Measurements from ENCODE around the gene TEX2. TPM values are rescaled to one million over a fixed set of nuclear protein-coding genes. Genes with fewer than 3 reads are reported as not detected.

Gene TEX2
- total and polyA plus RNA-seq, 2 of the 13 experiments (the other 11 are each of a cell fraction or from before 2014, with no cell fraction given): 21.4 to 37.7 TPM

- no peak for TF ChIP-seq ZBTB49 (CRISPR knock-in tag; IDR thresholded peaks at IDR 0.05; ENCODE audit: borderline replicate concordance)
- TF ChIP-seq FOXK2 (IDR thresholded peaks at IDR 0.05): no peak
- no peak for TF ChIP-seq TBP (CRISPR knock-in tag; IDR thresholded peaks at IDR 0.05)
- 0 out of 2 replicates have a peak, but pooled peaks have one; percentile 33 for TF ChIP-seq ZNF7 (CRISPR knock-in tag; IDR thresholded peaks at IDR 0.05)
- TF ChIP-seq ZNF12 (CRISPR knock-in tag; IDR thresholded peaks at IDR 0.05): peak; percentile 50; the same call in 1 of the 2 replicates
- TF ChIP-seq ZNF121 (CRISPR knock-in tag; IDR thresholded peaks at IDR 0.05): peak; percentile 77
- TF ChIP-seq PBX3 (CRISPR knock-in tag; IDR thresholded peaks at IDR 0.05; ENCODE audit: borderline replicate concordance): no peak
- TF ChIP-seq E2F2 (CRISPR knock-in tag; IDR thresholded peaks at IDR 0.05; ENCODE audit: borderline replicate concordance): no peak
- TF ChIP-seq ZNF879 (CRISPR knock-in tag; IDR thresholded peaks at IDR 0.05): no peak
- TF ChIP-seq ZNF790 (CRISPR knock-in tag; IDR thresholded peaks at IDR 0.05; ENCODE audit: borderline replicate concordance): no peak
- TF ChIP-seq SOX13 (IDR thresholded peaks at IDR 0.05): no peak
- TF ChIP-seq SOX13 (CRISPR knock-in tag; conservative IDR thresholded peaks at IDR 0.05 in 1 of 2, IDR thresholded peaks at IDR 0.05 in 1 of 2): peak in 1 of 2 experiments; percentile 68; a peak in 2 of 4 replicates
- TF ChIP-seq ZNF660 (CRISPR knock-in tag; IDR thresholded peaks at IDR 0.05; ENCODE audit: borderline replicate concordance, low read depth): no peak; the same call in 1 of the 2 replicates
- no peak for TF ChIP-seq ZNF224 (CRISPR knock-in tag; IDR thresholded peaks at IDR 0.05)
- no peak for TF ChIP-seq HNF4G (IDR thresholded peaks at IDR 0.05; ENCODE audit: borderline replicate concordance, low read depth, low read length)
- TF ChIP-seq HNF4G (CRISPR knock-in tag; IDR thresholded peaks at IDR 0.05; ENCODE audit: borderline replicate concordance, low read depth): peak; percentile 72; the same call in 1 of the 2 replicates
- peak; percentile 74; the same call in 1 of the 2 replicates for TF ChIP-seq ZNF317 (CRISPR knock-in tag; IDR thresholded peaks at IDR 0.05)
- TF ChIP-seq TCF12 (IDR thresholded peaks at IDR 0.05): no peak
- TF ChIP-seq TCF12 (CRISPR knock-in tag; IDR thresholded peaks at IDR 0.05): no peak
- no peak for TF ChIP-seq SYNCRIP (IDR thresholded peaks at IDR 0.05; ENCODE audit: insufficient read depth, low read depth, low read length)
- TF ChIP-seq HOXD1 (CRISPR knock-in tag; IDR thresholded peaks at IDR 0.05): no peak; the same call in 1 of the 2 replicates
- TF ChIP-seq ZSCAN29 (CRISPR knock-in tag; conservative IDR thresholded peaks at IDR 0.05): peak; percentile 74; the same call in 1 of the 2 replicates
- TF ChIP-seq ZNF567 (CRISPR knock-in tag; IDR thresholded peaks at IDR 0.05; ENCODE audit: borderline replicate concordance): 0 out of 2 replicates have a peak, but pooled peaks have one; percentile 85
- 0 out of 2 replicates have a peak, but pooled peaks have one; percentile 21 for TF ChIP-seq CHD2 (IDR thresholded peaks at IDR 0.05; ENCODE audit: low read depth, low read length)
- 0 out of 2 replicates have a peak, but pooled peaks have one; percentile 51 for TF ChIP-seq JUND (CRISPR knock-in tag; IDR thresholded peaks at IDR 0.05)
- TF ChIP-seq NRL (CRISPR knock-in tag; IDR thresholded peaks at IDR 0.05; ENCODE audit: borderline replicate concordance): peak; percentile 52; the same call in 1 of the 2 replicates
These were observed 107.1 kb downstream of the TEX2 start (continued) for GRCh38 chr17:64155751-64156544.

Measured in HepG2 (cell line).